AG04450 (cell line): ENCODE data around the gene OPA3. TPM values are rescaled to one million over a fixed set of nuclear protein-coding genes. Genes with fewer than 3 reads are reported as not detected.

Experiments
- CTCF ChIA-PET: fragments of 300-600, 350-600 bp; formaldehyde crosslinking; extraction: SDS; loops from one replicate; lab custom pipeline; 2022; ENCODE audit warnings: antibody characterized with exemption, inconsistent platforms; lab: Charles Lee
- POLR2A ChIA-PET: fragments of 350-600 bp; formaldehyde crosslinking; extraction: SDS; loops from one replicate; lab custom pipeline; 2021; ENCODE audit warnings: antibody characterized with exemption, inconsistent platforms; lab: Yijun Ruan, JAX
- DNase-seq: peaks from one replicate; pipeline ENCODE4 v3.0.0-alpha.2; 2011; ENCODE audit warnings: low read depth, low spot score
- H3K27ac ChIP-seq: one replicate; pipeline ENCODE4 v1.5.1; 2012; ENCODE audit warnings: low read depth, low read length, control low read depth
- H3K27me3 ChIP-seq: one replicate; pipeline ENCODE4 v1.6.0; 2012; ENCODE audit warnings: low read length; ENCODE audit not compliant: control insufficient read depth, insufficient read depth
- H3K4me3 ChIP-seq: 2 replicates; pipeline ENCODE4 v1.5.1; 2011; ENCODE audit warnings: mild to moderate bottlenecking, low read depth, low read length, control low read depth
- H3K9me3 ChIP-seq: 2 replicates; pipeline ENCODE4 v1.5.1; 2012; ENCODE audit warnings: low read length; ENCODE audit not compliant: control insufficient read depth, insufficient read depth
- polyA plus RNA-seq: library from polyadenylated mRNA; depleted of rRNA; stranded (reverse); fragments of >200 nt; gene quantifications from 2 replicates; pipeline ENCODE4 v1.2.3, GENCODE V29; 2011
- TF ChIP-seq, protein P1 (sequence below): IDR thresholded peaks from 2 replicates; pipeline ENCODE4 v1.5.1; 2011; ENCODE audit warnings: low read depth, low read length, control low read depth, inconsistent platforms

OPA3 gene
- polyA plus RNA-seq, 1 experiment, result 12.2 TPM

DNA sequence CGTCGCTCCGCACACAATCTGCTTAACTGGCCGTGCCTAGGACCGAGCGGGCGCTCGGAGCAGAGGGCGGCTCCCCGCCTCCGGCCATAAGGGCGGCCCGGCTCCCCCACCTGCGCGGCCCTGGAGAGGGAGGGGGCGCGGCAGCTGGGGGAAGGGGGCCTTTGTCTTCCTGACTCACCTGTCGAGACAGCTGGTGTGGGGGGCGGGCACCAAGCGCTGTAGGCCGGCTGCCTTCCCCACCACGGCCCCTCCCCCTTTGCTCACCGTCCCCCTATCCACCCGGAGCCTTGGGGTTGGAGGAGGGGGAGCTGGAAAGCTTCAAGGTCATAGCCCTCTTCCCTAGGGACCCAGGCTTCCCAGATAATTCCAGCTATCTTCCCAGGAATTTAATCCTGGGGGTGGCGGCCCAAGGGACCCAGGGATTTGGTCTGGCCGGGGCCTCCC lies 76.2 kb downstream of the OPA3 start:
- Histone ChIP-seq H3K27me3 (no peaks in the 10 kb centered on the region), H3K4me3 (peak overlapping the region; percentile 95), H3K9me3 (no peaks in the 10 kb centered on the region; the same call in 1 of the 2 replicates), H3K27ac (peak overlapping the region; percentile 68)
- no peak for DNase-seq
- CTCF ChIA-PET, result no interaction called here
- TF ChIP-seq, protein P1, sequence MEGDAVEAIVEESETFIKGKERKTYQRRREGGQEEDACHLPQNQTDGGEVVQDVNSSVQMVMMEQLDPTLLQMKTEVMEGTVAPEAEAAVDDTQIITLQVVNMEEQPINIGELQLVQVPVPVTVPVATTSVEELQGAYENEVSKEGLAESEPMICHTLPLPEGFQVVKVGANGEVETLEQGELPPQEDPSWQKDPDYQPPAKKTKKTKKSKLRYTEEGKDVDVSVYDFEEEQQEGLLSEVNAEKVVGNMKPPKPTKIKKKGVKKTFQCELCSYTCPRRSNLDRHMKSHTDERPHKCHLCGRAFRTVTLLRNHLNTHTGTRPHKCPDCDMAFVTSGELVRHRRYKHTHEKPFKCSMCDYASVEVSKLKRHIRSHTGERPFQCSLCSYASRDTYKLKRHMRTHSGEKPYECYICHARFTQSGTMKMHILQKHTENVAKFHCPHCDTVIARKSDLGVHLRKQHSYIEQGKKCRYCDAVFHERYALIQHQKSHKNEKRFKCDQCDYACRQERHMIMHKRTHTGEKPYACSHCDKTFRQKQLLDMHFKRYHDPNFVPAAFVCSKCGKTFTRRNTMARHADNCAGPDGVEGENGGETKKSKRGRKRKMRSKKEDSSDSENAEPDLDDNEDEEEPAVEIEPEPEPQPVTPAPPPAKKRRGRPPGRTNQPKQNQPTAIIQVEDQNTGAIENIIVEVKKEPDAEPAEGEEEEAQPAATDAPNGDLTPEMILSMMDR, result no peak
- POLR2A ChIA-PET, result interaction anchor here (0.5 to 1.6 kb wide), 6 partner anchors 13 to 262 kb away, joined by 3 to 5 read pairs (median 3); no protein-coding TSS in a partner anchor

DNA sequence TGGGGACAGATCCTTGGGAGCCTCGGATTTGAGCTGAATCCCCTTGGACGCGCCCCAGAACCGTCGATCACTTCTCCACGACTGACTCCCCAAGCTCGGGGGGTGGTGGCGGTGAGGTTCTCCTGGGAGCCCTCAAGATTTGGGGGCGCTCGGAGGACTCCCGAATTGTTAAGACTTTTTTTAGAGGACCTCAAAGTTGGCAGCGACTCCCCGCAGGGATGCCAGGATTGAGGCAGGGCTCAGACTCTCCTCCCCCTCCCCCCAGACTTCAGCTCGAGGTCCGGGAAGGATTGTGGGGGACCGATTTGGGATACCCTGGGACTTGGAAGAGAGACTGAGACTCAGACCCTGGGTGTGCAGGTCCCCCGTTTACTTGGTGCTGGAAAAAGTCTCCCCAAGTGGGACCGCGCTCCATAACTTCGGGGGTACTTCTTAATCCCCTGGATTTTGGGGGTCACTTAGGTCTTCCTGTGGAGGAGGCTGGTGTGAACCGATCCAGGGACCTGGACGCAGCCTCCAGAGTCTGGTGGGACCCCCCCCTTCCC lies 76.7 kb downstream of the OPA3 start:
- DNase-seq, result no peak
- POLR2A ChIA-PET, result interaction anchor here (0.6 to 1.6 kb wide), 8 partner anchors 13 to 597 kb away, joined by 3 to 5 read pairs (median 4); no protein-coding TSS in a partner anchor
- TF ChIP-seq, protein P1, result no peak
- peak overlapping the region; percentile 95 for H3K4me3 ChIP-seq
- H3K9me3 ChIP-seq, result no peaks in the 10 kb centered on the region; the same call in 1 of the 2 replicates
- peak overlapping the region; percentile 57 for H3K27ac ChIP-seq
- CTCF ChIA-PET, result no interaction called here
- H3K27me3 ChIP-seq, result no peaks in the 10 kb centered on the region

DNA sequence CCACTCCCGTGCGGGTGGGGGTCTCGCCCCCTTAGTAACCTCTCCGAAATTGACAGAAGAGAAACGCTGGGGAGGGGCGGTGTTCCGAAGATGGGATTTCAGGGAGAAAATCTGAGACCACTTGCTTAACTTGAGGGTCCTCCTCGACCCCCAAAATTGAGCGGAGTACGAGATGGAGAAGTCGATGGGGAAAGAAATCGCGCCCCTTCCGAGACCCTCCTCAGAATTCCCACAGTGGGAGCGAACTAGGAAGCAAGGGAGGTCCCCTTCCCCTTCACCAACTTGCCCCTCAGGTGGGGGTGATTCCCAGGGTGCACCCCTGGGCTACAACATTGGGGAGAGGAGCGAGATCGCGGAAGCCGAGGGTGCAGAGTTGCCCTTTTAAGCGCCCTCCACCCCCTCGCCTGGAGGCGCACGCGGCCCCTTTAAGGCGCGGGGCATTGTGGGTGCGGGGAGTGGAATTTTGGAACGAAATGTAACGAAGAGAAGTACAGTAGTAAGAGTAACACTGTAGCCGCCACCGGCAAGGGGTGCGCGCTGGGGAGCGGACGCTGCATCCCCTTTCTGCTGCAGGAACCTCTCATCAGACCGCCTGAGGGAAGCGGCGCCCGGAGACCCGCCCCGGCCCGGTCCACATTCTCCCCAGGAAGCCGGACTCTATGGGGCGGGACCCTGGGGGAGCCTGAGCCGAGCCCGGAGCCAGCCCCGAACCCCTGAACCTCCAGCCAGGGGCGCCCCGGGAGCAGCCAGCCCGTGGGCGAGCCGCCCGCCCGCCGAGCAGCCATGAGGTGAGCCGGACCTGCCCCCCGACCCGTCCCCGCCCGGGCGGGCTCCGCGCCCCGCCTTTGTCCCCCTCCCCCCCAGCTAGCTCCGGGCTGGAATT lies 77.4 kb downstream of the OPA3 start, which contains the start of gene VASP:
Gene VASP (plus strand): TSS at position 491 of the 883 bp plus-strand sequence. CDS start 293 bp downstream, at position 784.
- no peaks in the 10 kb centered on the region; the same call in 1 of the 2 replicates for H3K9me3 ChIP-seq
- TF ChIP-seq, protein P1, result no peak
- no peaks in the 10 kb centered on the region for H3K27me3 ChIP-seq
- H3K27ac ChIP-seq, result peak within 1 kb of the TSS; percentile 87
- POLR2A ChIA-PET, result interaction anchor here (0.6 to 1.6 kb wide), 5 partner anchors 70 to 596 kb away, joined by 3 to 5 read pairs (median 4); no protein-coding TSS in a partner anchor
- DNase-seq, result no peak
- peak within 1 kb of the TSS; percentile 95 for H3K4me3 ChIP-seq
- CTCF ChIA-PET, result no interaction called here

DNA sequence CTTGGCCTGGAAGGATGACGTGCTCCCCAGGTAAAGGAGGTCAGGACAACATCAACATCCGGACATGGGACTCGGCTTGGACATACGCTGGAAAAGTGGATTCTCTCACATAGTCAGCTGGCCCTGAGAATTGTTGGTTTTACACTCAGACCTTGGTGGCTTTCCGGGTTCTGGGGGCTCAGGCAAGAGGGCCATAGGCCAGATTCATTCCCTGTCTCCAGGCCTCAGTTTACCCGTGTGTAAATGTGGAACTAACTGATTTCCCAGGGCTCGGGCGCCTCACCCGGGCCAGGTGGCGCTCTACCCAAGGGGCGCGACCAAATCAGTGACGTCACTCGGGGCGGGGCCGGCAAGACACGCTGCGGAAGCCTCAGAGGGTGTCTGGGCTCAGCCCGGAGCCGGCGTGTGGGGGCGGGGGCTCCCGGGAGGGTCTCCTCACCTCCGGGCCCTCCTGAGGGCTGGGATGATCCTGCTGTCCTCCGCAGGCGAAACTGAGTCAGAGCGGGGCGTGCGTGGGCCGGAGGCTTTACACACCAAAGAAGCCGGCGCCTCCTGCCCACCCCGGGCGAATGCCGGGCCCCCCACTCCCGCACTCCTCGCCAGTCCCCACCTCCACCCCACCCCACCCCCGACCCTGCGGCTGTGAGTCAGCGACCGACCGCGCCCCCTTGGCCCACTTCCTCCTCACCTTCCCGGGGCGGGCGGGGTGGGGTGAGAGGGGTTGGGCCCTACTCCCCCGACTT lies 78.2 kb downstream of the OPA3 start:
- H3K9me3 ChIP-seq, result no peaks in the 10 kb centered on the region; the same call in 1 of the 2 replicates
- DNase-seq, result peak; percentile 66
- TF ChIP-seq, protein P1, result peak; percentile 56
- ChIA-PET CTCF (interaction anchor here (2.6 kb wide), 1 partner anchor 21 kb away, joined by 13 read pairs; no protein-coding TSS in a partner anchor), POLR2A (interaction anchor here (0.6 kb wide), 1 partner anchor 24 kb away, joined by 10 read pairs; no protein-coding TSS in a partner anchor)
- H3K27me3 ChIP-seq, result no peaks in the 10 kb centered on the region
- H3K4me3 ChIP-seq, result peak overlapping the region; percentile 95
- peak overlapping the region; percentile 87 for H3K27ac ChIP-seq
